Hepatocyte (in vitro differentiated cells): ENCODE measurements around the gene CRKL. TPM values are rescaled to one million over a fixed set of nuclear protein-coding genes. Genes with fewer than 3 reads are reported as not detected.

Source experiments
- DNase-seq: peaks from one replicate; pipeline ENCODE4 v3.0.0-alpha.2; 2016; ENCODE audit warnings: low spot score
- H2AFZ ChIP-seq: fragments of 200-600 bp; sonication (generic); 2 replicates; pipeline ENCODE4 v1.6.0; 2016; ENCODE audit warnings: antibody characterized with exemption, mild to moderate bottlenecking
- H3K27ac ChIP-seq: fragments of 200-600 bp; sonication (generic); 2 replicates; pipeline ENCODE4 v1.5.1; 2016; ENCODE audit warnings: mild to moderate bottlenecking
- H3K27me3 ChIP-seq: fragments of 200-600 bp; sonication (generic); 2 replicates; pipeline ENCODE4 v1.6.1; 2016
- H3K36me3 ChIP-seq: fragments of 200-600 bp; sonication (generic); replicated peaks from 2 replicates; pipeline ENCODE4 v1.5.1; 2016; ENCODE audit warnings: low read depth; ENCODE audit not compliant: insufficient read depth
- H3K4me1 ChIP-seq: fragments of 200-600 bp; sonication (generic); 2 replicates; pipeline ENCODE4 v1.5.1; 2016; ENCODE audit warnings: mild to moderate bottlenecking, moderate library complexity; ENCODE audit not compliant: insufficient read depth
- H3K4me2 ChIP-seq: fragments of 200-600 bp; sonication (generic); 2 replicates; pipeline ENCODE4 v1.6.0; 2016
- H3K4me3 ChIP-seq: fragments of 200-600 bp; sonication (generic); 2 replicates; pipeline ENCODE4 v1.5.1; 2016; ENCODE audit warnings: mild to moderate bottlenecking
- H3K79me2 ChIP-seq: fragments of 200-600 bp; sonication (generic); 2 replicates; pipeline ENCODE4 v1.6.0; 2017; ENCODE audit warnings: mild to moderate bottlenecking
- H3K9me2 ChIP-seq: fragments of 200-600 bp; sonication (generic); replicated peaks from 2 replicates; pipeline ENCODE4 v1.6.0; 2017; ENCODE audit warnings: mild to moderate bottlenecking; ENCODE audit not compliant: insufficient read depth
- H3K9me3 ChIP-seq: fragments of 200-600 bp; sonication (generic); 2 replicates; pipeline ENCODE4 v1.5.1; 2016; ENCODE audit warnings: low read depth, mild to moderate bottlenecking
- H4K20me1 ChIP-seq: fragments of 200-600 bp; sonication (generic); 2 replicates; pipeline ENCODE4 v1.6.0; 2016; ENCODE audit warnings: mild to moderate bottlenecking; ENCODE audit not compliant: insufficient read depth, poor library complexity, severe bottlenecking
- EZH2 ChIP-seq: fragments of 200-600 bp; sonication (generic); IDR thresholded peaks from 2 replicates; pipeline ENCODE4 v1.6.1; 2016; ENCODE audit warnings: antibody characterized with exemption, mild to moderate bottlenecking, borderline replicate concordance
- EZH2phosphoT487 ChIP-seq: fragments of 200-600 bp; sonication (generic); IDR thresholded peaks from one replicate; pipeline ENCODE4 v1.6.1; 2018; ENCODE audit warnings: antibody characterized with exemption, mild to moderate bottlenecking, low read depth, moderate library complexity; ENCODE audit not compliant: unreplicated experiment, severe bottlenecking
- WGBS: methylation state at CpG from one replicate; pipeline ENCODE4 v1.1.6; 2016; ENCODE audit warnings: low lambda C conversion rate; ENCODE audit errors: missing lambda C conversion rate; 5-methylcytosine and 5-hydroxymethylcytosine counted together
- polyA plus RNA-seq: library from polyadenylated mRNA; unstranded; fragments of >200 nt; fragmentation: Nextera tagmentation; extraction: Ambion mirVana; gene quantifications from 2 replicates; pipeline ENCODE4 v1.2.1, GENCODE V29; 2016
- total RNA-seq: library from RNA; depleted of rRNA; stranded (reverse); fragments of >200 nt; gene quantifications from 2 replicates; pipeline ENCODE4 v1.2.3, GENCODE V29; 2014
- TF ChIP-seq, protein P1 (sequence below): fragments of 200-600 bp; sonication (generic); IDR thresholded peaks from 2 replicates; pipeline ENCODE4 v1.5.1; 2016; ENCODE audit warnings: antibody characterized with exemption, mild to moderate bottlenecking; ENCODE audit not compliant: poor library complexity

Gene CRKL
- total and polyA plus RNA-seq, 2 experiments from 2014 or later = 31.8 to 49.2 TPM

DNA sequence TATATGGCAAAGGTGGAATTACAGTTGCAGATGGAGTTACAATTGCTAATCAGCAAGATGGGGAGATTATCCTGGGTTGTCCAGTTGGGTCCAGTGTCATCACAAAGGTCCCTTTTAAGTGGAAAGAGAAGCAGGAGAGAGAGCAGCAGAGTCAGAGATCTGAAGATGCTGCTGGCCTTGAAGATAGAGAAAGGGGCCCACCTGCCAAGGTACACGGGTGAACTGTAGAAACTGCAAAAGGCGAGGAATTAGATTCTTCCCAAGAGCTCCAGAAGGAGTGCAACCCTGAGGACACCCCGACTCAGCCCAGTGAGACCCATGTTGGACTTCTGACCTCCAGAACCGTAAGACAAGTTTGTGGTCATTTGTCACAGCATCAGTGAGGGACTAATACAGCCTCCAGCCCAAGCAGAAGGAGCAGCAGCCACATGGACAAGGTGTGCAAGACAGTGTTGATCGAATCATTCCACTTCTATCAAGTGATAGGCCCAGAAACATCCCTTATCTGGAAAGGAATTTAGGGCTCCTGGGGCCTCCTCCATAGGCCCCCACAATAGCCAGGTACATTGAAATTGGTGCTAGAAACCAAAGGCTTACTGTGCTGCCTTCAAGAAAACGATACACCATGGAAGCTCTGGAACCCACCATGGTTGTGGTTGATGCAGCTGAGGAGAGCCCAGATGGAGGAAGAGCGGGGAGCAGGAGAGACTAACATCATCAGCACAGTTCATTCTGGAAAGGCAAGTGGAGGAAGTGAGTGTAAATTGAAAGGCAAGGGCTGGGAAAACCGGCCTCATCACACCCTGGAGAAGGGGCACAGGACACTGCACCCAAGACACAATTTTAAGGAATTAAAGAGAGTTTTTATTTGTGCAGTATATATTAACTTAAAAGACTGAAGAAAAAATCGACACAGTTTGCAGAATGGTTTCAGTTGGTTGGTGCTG is 35.1 kb upstream of the CRKL start:
- Histone ChIP-seq H4K20me1 (no peaks in the 10 kb centered on the region), H2AFZ (no peak overlapping the region), H3K4me3 (no peak overlapping the region), H3K79me2 (no peaks in the 10 kb centered on the region), H3K4me1 (peaks cover 3% of the 10 kb centered on the region), H3K9me2 (no peaks in the 10 kb centered on the region), H3K9me3 (no peaks in the 10 kb centered on the region), H3K27ac (peak overlapping the region; percentile 30), H3K36me3 (no peaks in the 10 kb centered on the region), H3K4me2 (no peak overlapping the region), H3K27me3 (no peaks in the 10 kb centered on the region)
- TF ChIP-seq, protein P1, sequence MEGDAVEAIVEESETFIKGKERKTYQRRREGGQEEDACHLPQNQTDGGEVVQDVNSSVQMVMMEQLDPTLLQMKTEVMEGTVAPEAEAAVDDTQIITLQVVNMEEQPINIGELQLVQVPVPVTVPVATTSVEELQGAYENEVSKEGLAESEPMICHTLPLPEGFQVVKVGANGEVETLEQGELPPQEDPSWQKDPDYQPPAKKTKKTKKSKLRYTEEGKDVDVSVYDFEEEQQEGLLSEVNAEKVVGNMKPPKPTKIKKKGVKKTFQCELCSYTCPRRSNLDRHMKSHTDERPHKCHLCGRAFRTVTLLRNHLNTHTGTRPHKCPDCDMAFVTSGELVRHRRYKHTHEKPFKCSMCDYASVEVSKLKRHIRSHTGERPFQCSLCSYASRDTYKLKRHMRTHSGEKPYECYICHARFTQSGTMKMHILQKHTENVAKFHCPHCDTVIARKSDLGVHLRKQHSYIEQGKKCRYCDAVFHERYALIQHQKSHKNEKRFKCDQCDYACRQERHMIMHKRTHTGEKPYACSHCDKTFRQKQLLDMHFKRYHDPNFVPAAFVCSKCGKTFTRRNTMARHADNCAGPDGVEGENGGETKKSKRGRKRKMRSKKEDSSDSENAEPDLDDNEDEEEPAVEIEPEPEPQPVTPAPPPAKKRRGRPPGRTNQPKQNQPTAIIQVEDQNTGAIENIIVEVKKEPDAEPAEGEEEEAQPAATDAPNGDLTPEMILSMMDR = no peak
- TF ChIP-seq EZH2 = no peak
- no peak for TF ChIP-seq EZH2phosphoT487
- 95% methylated on average over 9 of the region's 9 CpGs for WGBS
- DNase-seq = no peak

GRCh38 chr22:20882855-20883254 is 34.4 kb upstream of the CRKL start:
- Histone ChIP-seq H3K4me2 (no peak overlapping the region), H4K20me1 (no peaks in the 10 kb centered on the region), H3K27ac (no peak overlapping the region), H3K79me2 (no peaks in the 10 kb centered on the region), H3K4me3 (no peak overlapping the region), H3K36me3 (no peaks in the 10 kb centered on the region), H3K4me1 (peaks cover 3% of the 10 kb centered on the region), H3K9me2 (no peaks in the 10 kb centered on the region), H3K9me3 (no peaks in the 10 kb centered on the region), H3K27me3 (no peaks in the 10 kb centered on the region), H2AFZ (no peak overlapping the region)
- DNase-seq = no peak
- TF ChIP-seq EZH2phosphoT487 = no peak
- TF ChIP-seq, protein P1 = no peak
- TF ChIP-seq EZH2 = no peak
- WGBS = 89% methylated on average over 6 of the region's 6 CpGs

- DNase-seq = no peak
- no peaks in the 10 kb centered on the region for H4K20me1 ChIP-seq
- peak overlapping the region; percentile 74 for H3K27ac ChIP-seq
- H3K9me3 ChIP-seq = no peaks in the 10 kb centered on the region
- no peak overlapping the region for H3K4me2 ChIP-seq
- H3K4me3 ChIP-seq = no peak overlapping the region
- no peaks in the 10 kb centered on the region for H3K27me3 ChIP-seq
- TF ChIP-seq, protein P1 = no peak
- no peak for TF ChIP-seq EZH2phosphoT487
- TF ChIP-seq EZH2 = no peak
- WGBS = 73% methylated on average over 4 of the region's 4 CpGs
- H3K9me2 ChIP-seq = no peaks in the 10 kb centered on the region
- peaks cover 3% of the 10 kb centered on the region for H3K4me1 ChIP-seq
- H3K79me2 ChIP-seq = no peaks in the 10 kb centered on the region
- H2AFZ ChIP-seq = no peak overlapping the region
- H3K36me3 ChIP-seq = no peaks in the 10 kb centered on the region
Measured at GRCh38 chr22:20884454-20884853, 32.8 kb upstream of the CRKL start.
